ENCODE data around the gene ESD. TPM values are rescaled to one million over a fixed set of nuclear protein-coding genes. Genes with fewer than 3 reads are reported as not detected.

Gene ESD
- 84.2 to 91.6 TPM (median 85.2 TPM) in 5 replicates for total RNA-seq (2022; extraction: Qiagen RNA extraction)

DNA sequence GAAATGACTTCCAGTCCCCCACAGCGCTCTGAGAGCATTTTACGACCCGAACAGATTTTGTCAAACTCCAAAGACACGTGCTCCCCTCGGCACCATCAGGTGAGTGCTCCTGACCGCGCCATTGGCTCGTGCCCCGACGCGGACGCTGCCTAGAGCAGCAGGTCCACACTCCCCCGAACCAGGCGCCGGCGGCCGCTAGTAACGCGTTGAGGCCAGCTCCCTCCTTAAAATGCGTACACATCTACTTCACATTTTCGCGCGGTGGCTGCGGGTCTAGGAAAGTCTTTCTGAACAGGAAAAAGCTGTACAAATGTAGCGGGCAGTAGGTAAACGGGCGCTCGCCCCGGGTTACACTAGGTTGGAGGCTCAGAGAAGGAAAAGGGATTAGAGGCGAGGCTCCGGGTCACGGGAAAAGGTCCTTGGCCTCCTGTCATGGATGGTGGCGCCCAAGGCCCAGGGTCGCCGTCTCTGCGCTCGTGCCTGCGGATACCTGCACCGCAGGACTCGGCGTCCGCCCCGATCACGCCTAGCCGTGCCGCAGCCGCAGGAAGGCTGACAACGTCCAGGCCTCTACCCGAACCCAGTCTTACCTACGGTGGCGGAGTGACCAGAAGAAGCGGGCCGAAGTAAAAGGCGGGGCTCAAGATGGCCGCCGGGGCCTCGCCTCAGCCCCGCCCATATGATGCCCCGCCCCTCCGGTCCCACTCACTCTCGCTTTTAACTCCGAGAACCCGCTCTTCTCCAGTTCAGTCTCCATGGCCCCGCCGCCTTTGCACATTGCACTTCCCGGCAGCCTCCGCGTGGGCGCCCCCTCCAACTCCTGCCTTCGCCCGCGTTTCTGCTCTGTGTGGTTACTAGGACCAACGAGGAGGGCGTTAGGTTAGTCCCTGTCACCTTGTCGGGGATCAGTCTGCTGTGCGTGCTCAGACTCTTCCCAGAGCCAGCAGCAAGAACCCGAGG, at the start of gene ESD:
TSS of gene ESD (minus strand) at position 647 of the 960 bp plus-strand sequence. CDS start 5,748 bp downstream, outside the sequence.

Other genes with a start within 250 kb of the ESD start
- 8.3 to 11.4 TPM (median 10.0 TPM) in 5 replicates for gene LRCH1, start 244.0 kb downstream of the ESD start, total RNA-seq (2022; extraction: Qiagen RNA extraction)
- gene HTR2A, start 99.9 kb upstream of the ESD start, total RNA-seq (2022; extraction: Qiagen RNA extraction): not detected in 5 replicates